Measurements from ENCODE around the gene MICU1. TPM values are rescaled to one million over a fixed set of nuclear protein-coding genes. Genes with fewer than 3 reads are reported as not detected.

Gene MICU1
- total and polyA plus RNA-seq, 2 of the 13 experiments (the other 11 are each of a cell fraction or from before 2014, with no cell fraction given): 32.5 to 56.1 TPM

GRCh38 chr10:72320676-72321247 lies 305.1 kb downstream of the MICU1 start (continued):
- 0 out of 2 replicates have a peak, but pooled peaks have one; percentile 25 for TF ChIP-seq BORCS8-MEF2B (CRISPR knock-in tag; IDR thresholded peaks at IDR 0.05)
- TF ChIP-seq NR2F6 (IDR thresholded peaks at IDR 0.05): peak; percentile 36; the same call in 1 of the 2 replicates
- TF ChIP-seq NR2F6 (CRISPR knock-in tag; IDR thresholded peaks at IDR 0.05): peak; percentile 8; the same call in 1 of the 2 replicates
- no peak for TF ChIP-seq MZF1 (CRISPR knock-in tag; IDR thresholded peaks at IDR 0.05; ENCODE audit: borderline replicate concordance)
- TF ChIP-seq NR2F2 (IDR thresholded peaks at IDR 0.05; ENCODE audit: borderline replicate concordance, low read depth): peak; percentile 21; the same call in 1 of the 2 replicates
- TF ChIP-seq ZNF775 (CRISPR knock-in tag; IDR thresholded peaks at IDR 0.05; ENCODE audit: borderline replicate concordance): no peak
- TF ChIP-seq HOXA7 (CRISPR knock-in tag; IDR thresholded peaks at IDR 0.05): no peak
- TF ChIP-seq ZNF414 (CRISPR knock-in tag; IDR thresholded peaks at IDR 0.05): peak; percentile 80; the same call in 1 of the 2 replicates
- TF ChIP-seq ZNF674 (CRISPR knock-in tag; IDR thresholded peaks at IDR 0.05; ENCODE audit: low read depth): no peak
- TF ChIP-seq ZNF329 (CRISPR knock-in tag; IDR thresholded peaks at IDR 0.05; ENCODE audit: low read depth): no peak
- TF ChIP-seq U2AF1 (optimal IDR thresholded peaks at IDR 0.05; ENCODE audit: low read depth, low read length): no peak
- TF ChIP-seq TSC22D2 (CRISPR knock-in tag; IDR thresholded peaks at IDR 0.05; ENCODE audit: borderline replicate concordance): no peak
- no peak; the same call in 1 of the 2 replicates for TF ChIP-seq ZNF275 (CRISPR knock-in tag; IDR thresholded peaks at IDR 0.05; ENCODE audit: borderline replicate concordance)
- TF ChIP-seq BCL3 (CRISPR knock-in tag; IDR thresholded peaks at IDR 0.05): no peak
- no peak for TF ChIP-seq ARID2 (CRISPR knock-in tag; IDR thresholded peaks at IDR 0.05; ENCODE audit: borderline replicate concordance)
- 0 out of 2 replicates have a peak, but pooled peaks have one; percentile 39 for TF ChIP-seq ZNF609 (CRISPR knock-in tag; IDR thresholded peaks at IDR 0.05; ENCODE audit: borderline replicate concordance)
- peak; percentile 20; the same call in 1 of the 2 replicates for TF ChIP-seq ZNF331 (CRISPR knock-in tag; IDR thresholded peaks at IDR 0.05)
- peak; percentile 90 for TF ChIP-seq MED1 (CRISPR knock-in tag; IDR thresholded peaks at IDR 0.05)
- no peak for TF ChIP-seq ZXDC (CRISPR knock-in tag; IDR thresholded peaks at IDR 0.05)

Measured in HepG2 (cell line).